ENCODE measurements around the gene TMED6. TPM values are rescaled to one million over a fixed set of nuclear protein-coding genes. Genes with fewer than 3 reads are reported as not detected.

The TMED6 gene
- total and polyA plus RNA-seq, 2 experiments from 2014 or later: 0.30 TPM; not detected in 1

- peaks cover 27% of the 10 kb centered on the region for H3F3A ChIP-seq (ENCODE audit: insufficient read depth)
- 1 to 2% methylated on average over 61 to 70 of the region's 93 CpGs for whole genome bisulfite sequencing, 2 experiments (ENCODE audit: low coverage in 1 of 2, low lambda C conversion rate in 2 of 2, missing lambda C conversion rate in 2 of 2)
- peak within 1 kb of the TSS; percentile 84 for H3K4me2 ChIP-seq (ENCODE audit: unreplicated experiment)
- H4K20me1 ChIP-seq (ENCODE audit: insufficient read depth): no peaks in the 10 kb centered on the region; the same call in 1 of the 2 replicates
- H3K4me3 ChIP-seq: peak within 1 kb of the TSS; percentile 77
- peak within 1 kb of the TSS; percentile 75 for H3K27ac ChIP-seq
- H3K9me3 ChIP-seq (ENCODE audit: low read depth): no peaks in the 10 kb centered on the region
- peak; percentile 99 for DNase-seq
- peaks cover 24% of the 10 kb centered on the region for H3K36me3 ChIP-seq (ENCODE audit: low read depth)
- peak within 1 kb of the TSS; percentile 82 for H2AFZ ChIP-seq
- H3K4me1 ChIP-seq (ENCODE audit: insufficient read depth): peaks cover 28% of the 10 kb centered on the region
- in situ Hi-C loops (cut with MboI): no loop called here
- no peaks in the 10 kb centered on the region for H3K9me2 ChIP-seq (ENCODE audit: insufficient read depth)
- no peak for TF ChIP-seq EZH2 (IDR thresholded peaks at IDR 0.05; ENCODE audit: insufficient read depth, poor library complexity, severe bottlenecking)
- TF ChIP-seq EZH2phosphoT487 (IDR thresholded peaks at IDR 0.05; ENCODE audit: insufficient read depth, low read depth): no peak
- peaks cover 84% of the 10 kb centered on the region for H3K79me2 ChIP-seq (ENCODE audit: insufficient read depth)
- no peaks in the 10 kb centered on the region for H3K27me3 ChIP-seq (replicated peaks; ENCODE audit: insufficient read depth)
- peak within 1 kb of the TSS; percentile 86 for H3K9ac ChIP-seq
Observed at GRCh38 chr16:69330286-69331109, 21.1 kb downstream of the TMED6 start, which contains the start of gene PDF. Gene PDF (minus strand): TSS chr16:69330588. CDS start chr16:69330570, 18 bp downstream.

GRCh38 chr16:69329369-69330285 lies 22.0 kb downstream of the TMED6 start:
- in situ Hi-C loops (cut with MboI): no loop called here
- no peaks in the 10 kb centered on the region for H3K9me3 ChIP-seq (ENCODE audit: low read depth)
- peak overlapping the region; percentile 86 for H3K9ac ChIP-seq
- peak overlapping the region; percentile 75; the same call in 1 of the 2 replicates for H3K27ac ChIP-seq
- H3K4me2 ChIP-seq (ENCODE audit: unreplicated experiment): peak overlapping the region; percentile 81
- WGBS, 2 experiments (ENCODE audit: low coverage in 1 of 2, low lambda C conversion rate in 2 of 2, missing lambda C conversion rate in 2 of 2): 5 to 6% methylated on average over 57 to 63 of the region's 77 CpGs
- no peaks in the 10 kb centered on the region for H3K9me2 ChIP-seq (ENCODE audit: insufficient read depth)
- no peaks in the 10 kb centered on the region for H3K27me3 ChIP-seq (replicated peaks; ENCODE audit: insufficient read depth)
- H3K36me3 ChIP-seq (ENCODE audit: low read depth): peaks cover 24% of the 10 kb centered on the region
- H3K4me3 ChIP-seq: peak overlapping the region; percentile 77
- H2AFZ ChIP-seq: peak overlapping the region; percentile 48
- H3K79me2 ChIP-seq (ENCODE audit: insufficient read depth): peaks cover 84% of the 10 kb centered on the region
- H3K4me1 ChIP-seq (ENCODE audit: insufficient read depth): peaks cover 28% of the 10 kb centered on the region
- peaks cover 27% of the 10 kb centered on the region for H3F3A ChIP-seq (ENCODE audit: insufficient read depth)
- TF ChIP-seq EZH2 (IDR thresholded peaks at IDR 0.05; ENCODE audit: insufficient read depth, poor library complexity, severe bottlenecking): no peak
- no peak for TF ChIP-seq EZH2phosphoT487 (IDR thresholded peaks at IDR 0.05; ENCODE audit: insufficient read depth, low read depth)
- DNase-seq: peak; percentile 53
- H4K20me1 ChIP-seq (ENCODE audit: insufficient read depth): no peaks in the 10 kb centered on the region; the same call in 1 of the 2 replicates

GRCh38 chr16:69328854-69329316 lies 22.7 kb downstream of the TMED6 start:
- Histone ChIP-seq H3K27me3 (replicated peaks; ENCODE audit: insufficient read depth) (no peaks in the 10 kb centered on the region), H3K36me3 (ENCODE audit: low read depth) (peaks cover 24% of the 10 kb centered on the region), H4K20me1 (ENCODE audit: insufficient read depth) (no peaks in the 10 kb centered on the region; the same call in 1 of the 2 replicates), H3K4me3 (peak overlapping the region; percentile 77), H3K4me1 (ENCODE audit: insufficient read depth) (peaks cover 28% of the 10 kb centered on the region), H3K9me3 (ENCODE audit: low read depth) (no peaks in the 10 kb centered on the region), H3K79me2 (ENCODE audit: insufficient read depth) (peaks cover 86% of the 10 kb centered on the region), H3K4me2 (ENCODE audit: unreplicated experiment) (peak overlapping the region; percentile 81), H3K9ac (peak overlapping the region; percentile 86), H3F3A (ENCODE audit: insufficient read depth) (peaks cover 27% of the 10 kb centered on the region), H3K27ac (0 out of 2 replicates have a peak overlapping the region, but pooled peaks have one; percentile 0), H3K9me2 (ENCODE audit: insufficient read depth) (no peaks in the 10 kb centered on the region), H2AFZ (no peak overlapping the region)
- in situ Hi-C loops (cut with MboI): no loop called here
- peak; percentile 54 for DNase-seq
- 41 to 45% methylated on average over 10 of the region's 10 CpGs for WGBS, 2 experiments (ENCODE audit: low coverage in 1 of 2, low lambda C conversion rate in 2 of 2, missing lambda C conversion rate in 2 of 2)
- TF ChIP-seq EZH2phosphoT487 (IDR thresholded peaks at IDR 0.05; ENCODE audit: insufficient read depth, low read depth) (no peak), EZH2 (IDR thresholded peaks at IDR 0.05; ENCODE audit: insufficient read depth, poor library complexity, severe bottlenecking) (no peak)
